ENCODE results near the gene GCAT.

DNA sequence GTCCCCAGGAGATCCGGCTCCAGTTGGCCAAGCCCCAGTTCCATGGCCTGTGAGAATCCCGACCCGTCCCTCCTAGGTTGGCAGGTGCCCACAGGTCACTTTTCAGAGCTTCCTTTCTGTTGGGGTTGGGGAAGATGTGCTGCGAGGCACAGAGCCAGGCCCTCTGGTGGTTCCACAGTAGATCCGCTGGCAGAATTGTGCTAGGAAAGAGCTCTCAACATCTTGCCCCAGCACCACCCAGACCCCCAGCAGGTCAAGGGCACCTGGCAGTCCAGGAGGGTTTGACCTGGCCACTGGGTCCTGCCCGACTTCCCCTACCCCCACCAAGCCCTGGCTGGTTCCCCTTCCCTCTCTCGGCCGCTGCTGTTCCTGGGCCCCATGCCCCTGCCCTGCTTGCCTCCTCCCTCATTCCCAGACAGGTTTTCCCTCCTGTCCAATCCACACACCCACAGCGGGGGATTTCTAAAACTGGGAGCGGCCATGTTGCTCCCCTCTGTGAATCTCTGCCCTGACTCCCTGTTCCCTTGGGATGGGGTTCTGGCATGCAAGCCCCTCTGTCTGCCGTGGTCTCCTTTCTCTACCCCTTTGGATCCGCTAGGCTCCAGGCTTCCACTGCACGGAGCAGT lies 26.2 kb upstream of the GCAT start:
- TF ChIP-seq, protein P1, sequence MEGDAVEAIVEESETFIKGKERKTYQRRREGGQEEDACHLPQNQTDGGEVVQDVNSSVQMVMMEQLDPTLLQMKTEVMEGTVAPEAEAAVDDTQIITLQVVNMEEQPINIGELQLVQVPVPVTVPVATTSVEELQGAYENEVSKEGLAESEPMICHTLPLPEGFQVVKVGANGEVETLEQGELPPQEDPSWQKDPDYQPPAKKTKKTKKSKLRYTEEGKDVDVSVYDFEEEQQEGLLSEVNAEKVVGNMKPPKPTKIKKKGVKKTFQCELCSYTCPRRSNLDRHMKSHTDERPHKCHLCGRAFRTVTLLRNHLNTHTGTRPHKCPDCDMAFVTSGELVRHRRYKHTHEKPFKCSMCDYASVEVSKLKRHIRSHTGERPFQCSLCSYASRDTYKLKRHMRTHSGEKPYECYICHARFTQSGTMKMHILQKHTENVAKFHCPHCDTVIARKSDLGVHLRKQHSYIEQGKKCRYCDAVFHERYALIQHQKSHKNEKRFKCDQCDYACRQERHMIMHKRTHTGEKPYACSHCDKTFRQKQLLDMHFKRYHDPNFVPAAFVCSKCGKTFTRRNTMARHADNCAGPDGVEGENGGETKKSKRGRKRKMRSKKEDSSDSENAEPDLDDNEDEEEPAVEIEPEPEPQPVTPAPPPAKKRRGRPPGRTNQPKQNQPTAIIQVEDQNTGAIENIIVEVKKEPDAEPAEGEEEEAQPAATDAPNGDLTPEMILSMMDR (IDR thresholded peaks at IDR 0.05) = peak in 3 of 6 experiments; percentile 28 to 53 (median 38)
- TF ChIP-seq POLR2A (IDR thresholded peaks at IDR 0.05) = no peak

All from esophagus squamous epithelium (tissue), 4 donors.